Superior temporal gyrus (tissue), 1 donor: Measurements from ENCODE around the gene SCAP.

Source experiments
- DNase-seq: peaks from one replicate; pipeline ENCODE4 v3.0.0-alpha.2; 2016; ENCODE audit errors: extremely low spot score

The SCAP gene

GRCh38 chr3:47414161-47414564 lies 61.6 kb downstream of the SCAP start:
- no peak for DNase-seq

GRCh38 chr3:47413751-47414150 lies 62.0 kb downstream of the SCAP start:
- DNase-seq: peak; percentile 77

GRCh38 chr3:47412842-47413520 lies 62.8 kb downstream of the SCAP start:
- DNase-seq: no peak

- no peak for DNase-seq
These were observed 63.3 kb downstream of the SCAP start for GRCh38 chr3:47412453-47412756.

GRCh38 chr3:47411696-47412452 lies 63.9 kb downstream of the SCAP start:
- DNase-seq: no peak

- DNase-seq: no peak
These were observed 64.7 kb downstream of the SCAP start for GRCh38 chr3:47410801-47411646.

- DNase-seq: no peak
These were observed 65.4 kb downstream of the SCAP start for GRCh38 chr3:47410417-47410720.

GRCh38 chr3:47409688-47410416 lies 65.9 kb downstream of the SCAP start:
- no peak for DNase-seq

GRCh38 chr3:47409284-47409683 lies 66.5 kb downstream of the SCAP start:
- DNase-seq: no peak

GRCh38 chr3:47408839-47409229 lies 66.9 kb downstream of the SCAP start:
- DNase-seq: no peak

- DNase-seq: no peak
These were observed 67.6 kb downstream of the SCAP start for GRCh38 chr3:47407896-47408838.

- DNase-seq: no peak
These were observed 68.5 kb downstream of the SCAP start for GRCh38 chr3:47407237-47407636.

GRCh38 chr3:47406762-47407149 lies 69.0 kb downstream of the SCAP start:
- no peak for DNase-seq

- no peak for DNase-seq
These were observed 69.7 kb downstream of the SCAP start for GRCh38 chr3:47405820-47406761.

GRCh38 chr3:47404955-47405790 lies 70.6 kb downstream of the SCAP start:
- DNase-seq: peak; percentile 77

GRCh38 chr3:47404431-47404876 lies 71.3 kb downstream of the SCAP start:
- DNase-seq: no peak

GRCh38 chr3:47399531-47400270 lies 76.0 kb downstream of the SCAP start:
- peak; percentile 35 for DNase-seq

- no peak for DNase-seq
These were observed 76.7 kb downstream of the SCAP start for GRCh38 chr3:47399016-47399415.
